ENCODE data around the gene KRT86.
"Not testable (repeated sequence)": the region's sequence is repeated elsewhere in the genome, so short reads cannot be mapped to it uniquely, and the experiment has no call there.

The KRT86 gene

GRCh38 chr12:52331833-52332232 is 57.4 kb downstream of the KRT86 start:
- Mint-ChIP-seq H3K9me3 (ENCODE audit: low read depth) (no peaks in the 10 kb centered on the region), H3K36me3 (no peaks in the 10 kb centered on the region), H3K27me3 (peaks cover 5% of the 10 kb centered on the region), H3K4me1 (ENCODE audit: low read depth) (peaks cover 9% of the 10 kb centered on the region), H3K4me3 (no peak overlapping the region), H3K27ac (no peak overlapping the region)

- Mint-ChIP-seq H3K27me3 (peaks cover 5% of the 10 kb centered on the region), H3K36me3 (no peaks in the 10 kb centered on the region), H3K4me3 (no peak overlapping the region), H3K9me3 (ENCODE audit: low read depth) (no peaks in the 10 kb centered on the region), H3K4me1 (ENCODE audit: low read depth) (peaks cover 6% of the 10 kb centered on the region), H3K27ac (no peak overlapping the region)
Observed at GRCh38 chr12:52332381-52332780, 57.9 kb downstream of the KRT86 start.

GRCh38 chr12:52333321-52333720 is 58.9 kb downstream of the KRT86 start:
- no peak overlapping the region for H3K27ac Mint-ChIP-seq
- peaks cover 5% of the 10 kb centered on the region for H3K27me3 Mint-ChIP-seq
- H3K9me3 Mint-ChIP-seq (ENCODE audit: low read depth), result no peaks in the 10 kb centered on the region

GRCh38 chr12:52334185-52334584 is 59.7 kb downstream of the KRT86 start:
- H3K36me3 Mint-ChIP-seq, result no peaks in the 10 kb centered on the region
- no peak overlapping the region for H3K27ac Mint-ChIP-seq
- peaks cover 5% of the 10 kb centered on the region for H3K27me3 Mint-ChIP-seq
- no peak overlapping the region for H3K4me3 Mint-ChIP-seq
- no peaks in the 10 kb centered on the region for H3K4me1 Mint-ChIP-seq (ENCODE audit: low read depth)
- H3K9me3 Mint-ChIP-seq (ENCODE audit: low read depth), result no peaks in the 10 kb centered on the region

More at GRCh38 chr12:52333321-52333720, 58.9 kb downstream of the KRT86 start:
- Mint-ChIP-seq H3K4me3 (no peak overlapping the region), H3K36me3 (no peaks in the 10 kb centered on the region), H3K4me1 (ENCODE audit: low read depth) (no peaks in the 10 kb centered on the region)

- Mint-ChIP-seq H3K27ac (no peak overlapping the region), H3K4me1 (ENCODE audit: low read depth) (no peaks in the 10 kb centered on the region), H3K36me3 (no peaks in the 10 kb centered on the region), H3K27me3 (peaks cover 5% of the 10 kb centered on the region), H3K4me3 (no peak overlapping the region), H3K9me3 (ENCODE audit: low read depth) (no peaks in the 10 kb centered on the region)
Observed at GRCh38 chr12:52335598-52336262, 61.3 kb downstream of the KRT86 start.

- no peaks in the 10 kb centered on the region for H3K9me3 Mint-ChIP-seq (ENCODE audit: low read depth)
Observed at GRCh38 chr12:52336641-52337040, 62.2 kb downstream of the KRT86 start.

GRCh38 chr12:52337054-52337453 is 62.6 kb downstream of the KRT86 start:
- Mint-ChIP-seq H3K4me1 (ENCODE audit: low read depth) (no peaks in the 10 kb centered on the region), H3K27me3 (peaks cover 7% of the 10 kb centered on the region), H3K36me3 (no peaks in the 10 kb centered on the region), H3K9me3 (ENCODE audit: low read depth) (no peaks in the 10 kb centered on the region), H3K27ac (no peak overlapping the region), H3K4me3 (no peak overlapping the region)

More at GRCh38 chr12:52336641-52337040, 62.2 kb downstream of the KRT86 start:
- H3K27ac Mint-ChIP-seq, result no peak overlapping the region
- H3K27me3 Mint-ChIP-seq, result peaks cover 5% of the 10 kb centered on the region
- no peaks in the 10 kb centered on the region for H3K36me3 Mint-ChIP-seq
- no peaks in the 10 kb centered on the region for H3K4me1 Mint-ChIP-seq (ENCODE audit: low read depth)
- no peak overlapping the region for H3K4me3 Mint-ChIP-seq

GRCh38 chr12:52338241-52338960 is 64.0 kb downstream of the KRT86 start:
- Mint-ChIP-seq H3K9me3 (ENCODE audit: low read depth) (no peaks in the 10 kb centered on the region), H3K4me3 (no peak overlapping the region), H3K4me1 (ENCODE audit: low read depth) (no peaks in the 10 kb centered on the region), H3K27ac (no peak overlapping the region), H3K27me3 (peaks cover 7% of the 10 kb centered on the region), H3K36me3 (no peaks in the 10 kb centered on the region)

- Mint-ChIP-seq H3K27ac (no peak overlapping the region), H3K4me1 (ENCODE audit: low read depth) (no peaks in the 10 kb centered on the region), H3K4me3 (no peak overlapping the region), H3K27me3 (peaks cover 2% of the 10 kb centered on the region), H3K9me3 (ENCODE audit: low read depth) (no peaks in the 10 kb centered on the region), H3K36me3 (no peaks in the 10 kb centered on the region)
Observed at GRCh38 chr12:52341066-52341580, 66.7 kb downstream of the KRT86 start.

GRCh38 chr12:52342781-52343490 is 68.5 kb downstream of the KRT86 start:
- Mint-ChIP-seq H3K27me3 (peaks cover 2% of the 10 kb centered on the region), H3K4me3 (no peak overlapping the region), H3K4me1 (ENCODE audit: low read depth) (no peaks in the 10 kb centered on the region), H3K9me3 (ENCODE audit: low read depth) (no peaks in the 10 kb centered on the region), H3K36me3 (no peaks in the 10 kb centered on the region), H3K27ac (no peak overlapping the region)

- no peaks in the 10 kb centered on the region for H3K36me3 Mint-ChIP-seq
- H3K27me3 Mint-ChIP-seq, result peaks cover 2% of the 10 kb centered on the region
- no peak overlapping the region for H3K27ac Mint-ChIP-seq
- no peak overlapping the region for H3K4me3 Mint-ChIP-seq
- H3K9me3 Mint-ChIP-seq (ENCODE audit: low read depth), result no peaks in the 10 kb centered on the region
- no peaks in the 10 kb centered on the region for H3K4me1 Mint-ChIP-seq (ENCODE audit: low read depth)
Observed at GRCh38 chr12:52343550-52343949, 69.1 kb downstream of the KRT86 start.

GRCh38 chr12:52344111-52344510 is 69.7 kb downstream of the KRT86 start:
- no peak overlapping the region for H3K4me3 Mint-ChIP-seq
- no peaks in the 10 kb centered on the region for H3K4me1 Mint-ChIP-seq (ENCODE audit: low read depth)
- H3K36me3 Mint-ChIP-seq, result no peaks in the 10 kb centered on the region
- H3K27me3 Mint-ChIP-seq, result peaks cover 2% of the 10 kb centered on the region
- H3K9me3 Mint-ChIP-seq (ENCODE audit: low read depth), result no peaks in the 10 kb centered on the region
- no peak overlapping the region for H3K27ac Mint-ChIP-seq

- not testable (repeated sequence) for H3K4me1 Mint-ChIP-seq (ENCODE audit: low read depth); H3K4me3 Mint-ChIP-seq; H3K27ac Mint-ChIP-seq; H3K9me3 Mint-ChIP-seq (ENCODE audit: low read depth); H3K27me3 Mint-ChIP-seq; H3K36me3 Mint-ChIP-seq
Observed at GRCh38 chr12:52345041-52345440, 70.6 kb downstream of the KRT86 start.

- Mint-ChIP-seq H3K27me3 (peaks cover 2% of the 10 kb centered on the region), H3K4me1 (ENCODE audit: low read depth) (peaks cover 9% of the 10 kb centered on the region), H3K9me3 (ENCODE audit: low read depth) (no peaks in the 10 kb centered on the region), H3K27ac (no peak overlapping the region), H3K4me3 (no peak overlapping the region), H3K36me3 (no peaks in the 10 kb centered on the region)
Observed at GRCh38 chr12:52346593-52346992, 72.1 kb downstream of the KRT86 start.

GRCh38 chr12:52347016-52347415 is 72.6 kb downstream of the KRT86 start:
- Mint-ChIP-seq H3K27ac (no peak overlapping the region), H3K9me3 (ENCODE audit: low read depth) (no peaks in the 10 kb centered on the region), H3K36me3 (no peaks in the 10 kb centered on the region), H3K27me3 (no peaks in the 10 kb centered on the region), H3K4me1 (ENCODE audit: low read depth) (peaks cover 13% of the 10 kb centered on the region), H3K4me3 (no peak overlapping the region)
